CD4-positive, alpha-beta memory T cell (primary cell): ENCODE measurements around the gene KCNJ18. TPM values are rescaled to one million over a fixed set of nuclear protein-coding genes. Genes with fewer than 3 reads are reported as not detected.
A peak's percentile ranks its signal among the peaks of the same experiment; 100 is the strongest.
"Not testable (repeated sequence)": the region's sequence is repeated elsewhere in the genome, so short reads cannot be mapped to it uniquely, and the experiment has no call there.

Experiments used
- CTCF ChIA-PET: fragments of 350-600 bp; sonication (Branson Sonifier 250); formaldehyde crosslinking; loops from one replicate; lab custom pipeline; 2021; ENCODE audit warnings: inconsistent platforms; ENCODE audit not compliant: partially characterized antibody; lab: Charles Lee
- POLR2A ChIA-PET: fragments of 350-600 bp; sonication (Branson Sonifier 250); formaldehyde crosslinking; loops from one replicate; lab custom pipeline; 2021; ENCODE audit not compliant: partially characterized antibody; lab: Charles Lee
- DNase-seq, 5 donors: peaks; one replicate each; pipeline versions ENCODE4 v3.0.0 to v3.0.0-alpha.2; 2020 to 2022; ENCODE audit warnings: mixed read lengths in 1 of 5
- H3K27ac ChIP-seq: one replicate; pipeline ENCODE4 v1.7.0; 2013; ENCODE audit warnings: low read depth, low read length
- H3K27me3 ChIP-seq: 2 replicates; pipeline ENCODE4 v1.7.0; 2013; ENCODE audit warnings: mild to moderate bottlenecking, low read length, moderate library complexity; ENCODE audit not compliant: insufficient read depth
- H3K36me3 ChIP-seq: 2 replicates; pipeline ENCODE4 v1.7.0; 2013; ENCODE audit warnings: mild to moderate bottlenecking, low read length, moderate library complexity; ENCODE audit not compliant: insufficient read depth
- H3K4me1 ChIP-seq: 2 replicates; pipeline ENCODE4 v1.7.0; 2013; ENCODE audit warnings: mild to moderate bottlenecking, low read length, moderate library complexity; ENCODE audit not compliant: insufficient read depth
- H3K4me3 ChIP-seq, 2 donors: one replicate each; pipeline ENCODE4 v1.7.0; 2013; ENCODE audit warnings: low read length in 2 of 2, mild to moderate bottlenecking in 1 of 2
- H3K9me3 ChIP-seq, 2 donors: one replicate each; pipeline ENCODE4 v1.7.0; 2013; ENCODE audit warnings: low read length in 2 of 2, control low read depth in 1 of 2; ENCODE audit not compliant: control insufficient read depth in 1 of 2
- H3K27ac Mint-ChIP-seq, 7 donors: one replicate each; pipeline ENCODE4 v1.8.0; 2020 to 2021; ENCODE audit warnings: mixed read lengths in 7 of 7, mild to moderate bottlenecking in 6 of 7, inconsistent platforms in 3 of 7, moderate library complexity in 3 of 7
- H3K27me3 Mint-ChIP-seq, 2 donors: one replicate each; pipeline ENCODE4 v1.8.0; 2020 to 2021; ENCODE audit warnings: mixed read lengths in 2 of 2
- H3K36me3 Mint-ChIP-seq, 2 donors: one replicate each; pipeline ENCODE4 v1.8.0; 2020 to 2021; ENCODE audit warnings: mixed read lengths in 2 of 2, inconsistent platforms in 1 of 2, mild to moderate bottlenecking in 1 of 2
- H3K4me1 Mint-ChIP-seq, 4 donors: one replicate each; pipeline ENCODE4 v1.8.0; 2020 to 2021; ENCODE audit warnings: mixed read lengths in 4 of 4, mild to moderate bottlenecking in 1 of 4
- H3K4me3 Mint-ChIP-seq, 8 donors: one replicate each; pipeline ENCODE4 v1.8.0; 2020 to 2021; ENCODE audit warnings: mixed read lengths in 8 of 8, mild to moderate bottlenecking in 7 of 8, moderate library complexity in 6 of 8, inconsistent platforms in 3 of 8
- H3K9me3 Mint-ChIP-seq, 8 donors: one replicate each; pipeline ENCODE4 v1.8.0; 2020 to 2021; ENCODE audit warnings: mixed read lengths in 8 of 8, mild to moderate bottlenecking in 5 of 8, inconsistent platforms in 3 of 8, moderate library complexity in 1 of 8
- intact Hi-C: fragments of 100-400 bp; cut with micrococcal nuclease; formaldehyde crosslinking; loops from one replicate; pipeline ENCODE4 v1.15.1; 2023
- polyA plus RNA-seq, 2 donors: library from polyadenylated mRNA; unstranded; fragments of 300-500 nt; fragmentation: Illumina TruSeq; gene quantifications; one replicate each; pipeline ENCODE4 v1.2.3, GENCODE V29; 2021
- total RNA-seq, 2 experiments: library from RNA; stranded (reverse); gene quantifications; one replicate each; pipeline ENCODE4 v1.2.3, GENCODE V29; 2021

KCNJ18 gene
- total and polyA plus RNA-seq, 4 experiments from 2014 or later = not detected

GRCh38 chr17:21688293-21688949 lies 3.9 kb upstream of the KCNJ18 start:
- Mint-ChIP-seq H3K4me1 (no peaks in the 10 kb centered on the region), H3K36me3 (no peaks in the 10 kb centered on the region), H3K27me3 (no peaks in the 10 kb centered on the region), H3K9me3 (peaks cover 0 to 9% (median 3%) of the 10 kb centered on the region in 8 donors), H3K4me3 (no peak overlapping the region), H3K27ac (no peak overlapping the region)
- Histone ChIP-seq H3K4me1 (no peaks in the 10 kb centered on the region), H3K4me3 (no peak overlapping the region), H3K27ac (no peak overlapping the region), H3K27me3 (no peaks in the 10 kb centered on the region), H3K36me3 (no peaks in the 10 kb centered on the region), H3K9me3 (no peaks in the 10 kb centered on the region)
- POLR2A ChIA-PET = no interaction called here
- intact Hi-C loops = no loop called here
- CTCF ChIA-PET = no interaction called here
- DNase-seq = no peak

GRCh38 chr17:21689604-21690003 lies 2.7 kb upstream of the KCNJ18 start:
- Mint-ChIP-seq H3K36me3 (no peaks in the 10 kb centered on the region), H3K27ac (peak overlapping the region in 1 of 7 donors; percentile 32), H3K9me3 (peaks cover 0 to 9% (median 3%) of the 10 kb centered on the region in 8 donors), H3K27me3 (no peaks in the 10 kb centered on the region), H3K4me1 (no peaks in the 10 kb centered on the region), H3K4me3 (no peak overlapping the region)
- ChIA-PET CTCF (no interaction called here), POLR2A (no interaction called here)
- no peak for DNase-seq
- intact Hi-C loops = no loop called here
- Histone ChIP-seq H3K27ac (no peak overlapping the region), H3K4me3 (no peak overlapping the region), H3K36me3 (no peaks in the 10 kb centered on the region), H3K4me1 (no peaks in the 10 kb centered on the region), H3K27me3 (no peaks in the 10 kb centered on the region), H3K9me3 (no peaks in the 10 kb centered on the region)

- H3K27me3 Mint-ChIP-seq, H3K4me1 Mint-ChIP-seq, H3K4me1 ChIP-seq, POLR2A ChIA-PET, H3K4me3 ChIP-seq, CTCF ChIA-PET, intact Hi-C loops, DNase-seq, H3K27ac ChIP-seq, H3K27me3 ChIP-seq, H3K4me3 Mint-ChIP-seq, H3K36me3 ChIP-seq, H3K36me3 Mint-ChIP-seq, H3K9me3 ChIP-seq: not testable (repeated sequence)
- peaks cover 0 to 13% (median 3%) of the 10 kb centered on the region in 8 donors for H3K9me3 Mint-ChIP-seq
- peak overlapping the region in 1 of 7 donors; percentile 41 for H3K27ac Mint-ChIP-seq
Measured at GRCh38 chr17:21690811-21691210, 1.5 kb upstream of the KCNJ18 start.

- H3K27ac ChIP-seq, POLR2A ChIA-PET, H3K27me3 Mint-ChIP-seq, intact Hi-C loops, DNase-seq, H3K27me3 ChIP-seq, H3K4me3 ChIP-seq, H3K4me1 ChIP-seq, CTCF ChIA-PET, H3K9me3 ChIP-seq, H3K36me3 Mint-ChIP-seq, H3K4me1 Mint-ChIP-seq, H3K4me3 Mint-ChIP-seq, H3K36me3 ChIP-seq, H3K27ac Mint-ChIP-seq: not testable (repeated sequence)
- peaks cover 0 to 10% (median 2%) of the 10 kb centered on the region in 8 donors for H3K9me3 Mint-ChIP-seq
Measured at GRCh38 chr17:21691481-21691880, 842 bp upstream of the KCNJ18 start.

GRCh38 chr17:21692704-21693065 lies 362 bp downstream of the KCNJ18 start:
- H3K36me3 ChIP-seq, H3K27me3 ChIP-seq, H3K27ac ChIP-seq, H3K9me3 ChIP-seq, DNase-seq, H3K27ac Mint-ChIP-seq, H3K4me1 Mint-ChIP-seq, H3K4me3 ChIP-seq, H3K4me3 Mint-ChIP-seq, H3K27me3 Mint-ChIP-seq, H3K36me3 Mint-ChIP-seq, intact Hi-C loops, H3K9me3 Mint-ChIP-seq, CTCF ChIA-PET, POLR2A ChIA-PET, H3K4me1 ChIP-seq: not testable (repeated sequence)

GRCh38 chr17:21693391-21693796 lies 1.1 kb downstream of the KCNJ18 start:
- H3K4me1 ChIP-seq, H3K4me1 Mint-ChIP-seq, H3K4me3 Mint-ChIP-seq, H3K4me3 ChIP-seq, H3K27ac Mint-ChIP-seq, H3K9me3 Mint-ChIP-seq, H3K27ac ChIP-seq, H3K9me3 ChIP-seq, DNase-seq, CTCF ChIA-PET, H3K27me3 Mint-ChIP-seq, H3K36me3 ChIP-seq, H3K27me3 ChIP-seq, H3K36me3 Mint-ChIP-seq, intact Hi-C loops, POLR2A ChIA-PET: not testable (repeated sequence)

GRCh38 chr17:21693937-21694336 lies 1.6 kb downstream of the KCNJ18 start:
- H3K36me3 ChIP-seq, H3K27ac ChIP-seq, POLR2A ChIA-PET, H3K4me1 ChIP-seq, H3K4me3 ChIP-seq, DNase-seq, H3K9me3 Mint-ChIP-seq, H3K27me3 Mint-ChIP-seq, CTCF ChIA-PET, intact Hi-C loops, H3K36me3 Mint-ChIP-seq, H3K9me3 ChIP-seq, H3K27me3 ChIP-seq, H3K4me3 Mint-ChIP-seq, H3K27ac Mint-ChIP-seq, H3K4me1 Mint-ChIP-seq: not testable (repeated sequence)

GRCh38 chr17:21696227-21696626 lies 3.9 kb downstream of the KCNJ18 start:
- POLR2A ChIA-PET, H3K27me3 Mint-ChIP-seq, H3K27ac Mint-ChIP-seq, DNase-seq, H3K27me3 ChIP-seq, H3K36me3 ChIP-seq, H3K4me3 Mint-ChIP-seq, H3K4me3 ChIP-seq, intact Hi-C loops, H3K9me3 Mint-ChIP-seq, H3K27ac ChIP-seq, H3K9me3 ChIP-seq, H3K4me1 Mint-ChIP-seq, H3K4me1 ChIP-seq, CTCF ChIA-PET, H3K36me3 Mint-ChIP-seq: not testable (repeated sequence)
